Measurements from ENCODE around the gene MTCL1.
"Not testable (repeated sequence)": the region's sequence is repeated elsewhere in the genome, so short reads cannot be mapped to it uniquely, and the experiment has no call there.

MTCL1 gene

DNA sequence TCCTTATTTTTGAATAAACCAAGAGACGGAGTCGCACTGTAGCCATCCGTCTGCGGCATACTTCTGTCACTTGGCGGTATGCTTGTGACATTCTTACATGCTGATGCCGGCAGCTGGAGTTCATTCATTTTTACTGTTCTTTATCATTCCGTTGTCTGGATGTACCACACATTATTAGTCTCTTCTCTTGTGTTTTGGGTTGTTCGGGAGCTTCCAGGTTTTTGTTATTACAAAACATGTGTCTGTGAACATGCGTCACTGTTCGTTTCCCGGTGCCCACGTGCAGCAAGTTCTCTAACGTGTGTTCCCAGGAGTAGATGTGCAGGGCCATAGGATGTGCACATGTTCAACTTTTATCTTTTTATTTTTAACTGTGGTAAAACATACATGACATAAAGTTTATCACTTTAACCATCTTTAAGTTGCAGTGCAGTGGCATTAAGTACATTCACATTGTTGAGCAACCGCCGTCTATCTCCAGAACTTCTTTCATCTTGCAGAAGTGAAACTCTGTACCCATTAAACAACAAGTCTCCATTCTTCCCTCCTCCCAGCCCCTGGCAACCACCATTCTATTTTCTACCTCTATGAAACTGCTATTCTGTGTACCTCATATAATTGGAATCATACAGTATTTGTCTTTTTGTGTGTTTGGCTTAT lies 40.1 kb downstream of the MTCL1 start:
- no peak for DNase-seq

DNA sequence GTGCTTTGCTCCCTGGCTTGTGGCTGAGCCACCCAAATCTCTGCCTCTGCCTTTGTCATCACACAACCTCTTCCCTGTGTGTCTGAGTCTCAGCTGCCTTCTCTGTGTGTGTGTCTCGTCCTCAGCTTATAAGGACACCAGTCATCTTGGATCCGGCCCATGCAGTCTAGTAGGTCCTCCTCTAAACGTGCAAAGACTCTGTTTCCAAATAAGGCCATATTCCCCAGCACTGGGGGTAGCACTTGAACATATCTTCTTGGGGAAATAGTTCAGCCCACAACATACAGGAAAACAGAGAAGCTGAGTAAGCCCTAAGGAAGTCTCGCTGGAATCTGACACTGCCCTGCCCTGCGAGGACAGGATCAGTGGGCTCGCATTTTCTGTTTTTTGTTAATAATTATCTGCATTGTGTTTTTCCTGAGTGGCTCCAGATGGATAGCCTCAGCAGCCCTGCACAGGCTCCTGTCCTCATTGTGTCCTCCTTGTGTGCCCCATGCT lies 42.1 kb downstream of the MTCL1 start:
- DNase-seq = no peak

DNA sequence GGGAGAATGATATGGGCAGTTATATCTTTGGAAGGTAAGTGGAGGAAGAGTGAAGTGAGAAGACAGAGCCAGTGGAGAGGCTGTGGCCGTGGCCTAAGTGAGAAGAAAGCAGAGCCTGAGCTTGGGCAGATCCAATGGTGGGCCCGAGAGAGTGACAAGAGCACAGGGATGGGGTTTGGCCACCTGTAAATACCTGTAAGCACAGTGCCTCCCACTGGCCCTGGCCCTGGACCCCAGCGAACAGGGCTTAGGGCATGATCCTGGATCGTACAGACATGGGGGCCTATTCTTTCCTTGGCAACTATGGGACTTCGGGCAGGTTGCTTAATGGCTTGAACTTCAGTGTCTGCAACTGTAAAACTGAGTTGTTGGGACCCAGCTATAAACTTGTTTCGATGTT lies 44.1 kb downstream of the MTCL1 start:
- DNase-seq = no peak

DNA sequence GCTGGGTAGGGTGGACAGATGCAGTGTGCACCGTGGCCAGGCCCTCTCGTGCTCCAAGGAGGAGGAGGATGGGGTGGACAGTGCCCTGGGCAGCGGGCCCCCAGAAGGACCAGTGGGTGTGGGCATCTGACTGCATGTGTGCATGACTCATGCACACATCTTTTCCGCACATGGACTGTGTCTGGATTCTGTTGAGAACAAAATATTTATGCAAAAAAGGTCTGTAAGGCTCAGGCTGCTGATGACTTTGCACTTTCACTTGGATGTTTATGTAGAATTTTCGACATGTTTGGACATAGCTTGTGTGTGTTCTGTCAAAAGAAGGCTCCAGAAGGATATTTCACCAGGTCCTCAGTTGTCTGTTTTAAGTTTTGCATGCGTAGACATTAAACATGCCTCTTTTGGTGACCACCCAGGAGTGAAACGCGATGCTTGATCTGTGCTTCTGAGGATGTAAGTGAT lies 45.6 kb downstream of the MTCL1 start:
- no peak for DNase-seq

DNA sequence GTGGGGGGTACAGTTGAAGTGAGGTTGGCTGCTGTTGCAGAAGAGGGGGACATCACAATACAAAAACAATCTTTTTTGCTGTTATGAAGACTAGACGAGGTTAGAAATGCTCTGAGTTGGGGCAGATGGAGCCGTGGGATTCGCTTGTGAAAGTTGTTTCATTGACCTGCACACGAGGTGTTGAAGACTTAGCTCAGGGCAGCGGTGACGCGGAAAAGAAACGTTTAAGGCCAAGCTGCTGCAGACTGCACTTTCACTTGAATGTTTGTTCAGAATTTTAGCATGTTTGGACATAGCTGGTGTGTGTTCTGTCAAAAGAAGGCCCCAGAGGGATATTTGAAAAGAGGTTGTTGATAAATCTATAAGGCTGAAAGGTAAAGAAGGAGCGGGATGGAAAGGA lies 46.3 kb downstream of the MTCL1 start:
- no peak for DNase-seq

DNA sequence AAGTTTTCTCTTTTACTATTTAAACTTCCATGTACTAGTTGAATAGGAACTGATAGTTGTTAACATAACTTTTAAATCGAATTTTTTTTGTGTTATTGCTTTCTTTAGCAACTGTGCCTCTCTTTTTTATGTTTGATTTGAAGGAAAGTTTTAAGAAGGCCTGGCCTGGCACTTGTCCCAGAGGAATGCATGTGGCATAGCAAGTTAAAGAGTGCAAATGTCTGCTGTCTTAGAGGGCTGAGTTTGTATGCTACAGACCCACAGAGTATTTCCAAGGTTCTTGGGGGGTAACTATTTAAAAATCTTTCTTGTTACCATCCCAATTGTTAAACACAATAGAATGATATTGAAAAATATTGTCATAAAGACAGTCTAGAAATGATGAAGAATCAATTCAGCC lies 47.0 kb downstream of the MTCL1 start:
- DNase-seq = no peak

DNA sequence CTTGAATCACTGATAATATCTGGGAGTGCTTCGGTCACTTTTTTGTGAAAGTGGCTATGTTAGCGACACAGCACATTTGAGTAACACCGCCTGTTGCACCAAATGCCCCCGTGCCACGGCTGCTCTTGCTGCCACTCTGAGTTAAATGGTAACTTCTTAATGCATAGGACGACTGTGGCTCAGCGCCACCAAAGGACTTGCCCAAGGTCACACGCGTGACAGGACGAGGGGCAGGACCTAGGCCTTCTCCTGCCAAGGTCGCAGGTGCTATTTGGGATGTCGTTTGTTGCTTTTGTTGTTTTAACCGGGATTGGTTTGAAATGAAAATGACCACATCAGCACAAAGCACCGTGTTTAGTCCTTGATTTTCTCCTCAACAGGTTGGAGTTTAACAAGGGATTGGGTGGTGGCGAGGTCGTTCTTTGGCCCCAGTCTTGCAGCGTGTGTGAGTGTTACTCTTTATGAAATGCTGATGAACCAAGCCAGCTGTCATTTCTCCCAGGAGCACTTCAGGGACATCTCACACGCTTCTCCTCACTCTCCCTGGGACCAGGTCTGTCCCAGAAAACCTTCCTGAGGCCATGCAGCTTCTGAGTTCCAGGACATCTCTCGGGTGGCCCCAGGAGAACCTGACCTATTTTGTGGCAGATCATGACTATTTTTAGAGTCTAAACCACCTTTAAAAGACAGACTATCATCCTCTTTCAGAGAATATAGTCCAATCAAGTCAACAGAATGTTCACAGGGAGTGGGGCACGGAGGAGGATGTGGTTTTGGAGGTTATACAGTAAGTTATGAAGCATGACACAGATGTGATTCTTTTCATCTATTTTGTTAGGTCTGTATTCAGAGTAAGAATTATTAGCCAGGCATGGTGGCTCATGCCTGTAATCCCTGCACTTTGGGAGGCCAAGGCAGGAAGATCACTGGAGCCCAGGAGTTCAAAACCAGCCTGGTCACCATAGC lies 49.9 kb downstream of the MTCL1 start:
- DNase-seq = no peak

DNA sequence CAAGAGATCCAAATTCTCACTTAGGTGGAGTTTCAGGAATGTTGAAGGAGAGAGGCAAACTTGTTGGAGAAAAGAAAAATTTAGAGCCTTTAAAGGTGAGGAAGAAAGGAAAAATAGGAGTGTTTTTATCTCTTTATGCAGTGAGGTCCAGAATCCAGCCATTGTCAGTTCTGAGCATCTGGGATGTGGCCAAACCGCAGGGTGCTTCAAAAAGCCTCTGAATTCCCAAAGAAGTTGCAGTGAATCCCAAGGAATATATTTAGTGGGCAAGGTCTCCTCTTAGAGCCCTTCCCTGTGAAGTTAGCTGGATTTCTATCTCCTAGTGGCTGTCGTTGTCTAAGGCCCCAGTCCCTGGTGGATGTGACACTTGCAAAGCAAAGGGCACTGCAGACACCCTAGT lies 51.2 kb downstream of the MTCL1 start:
- DNase-seq = no peak

DNA sequence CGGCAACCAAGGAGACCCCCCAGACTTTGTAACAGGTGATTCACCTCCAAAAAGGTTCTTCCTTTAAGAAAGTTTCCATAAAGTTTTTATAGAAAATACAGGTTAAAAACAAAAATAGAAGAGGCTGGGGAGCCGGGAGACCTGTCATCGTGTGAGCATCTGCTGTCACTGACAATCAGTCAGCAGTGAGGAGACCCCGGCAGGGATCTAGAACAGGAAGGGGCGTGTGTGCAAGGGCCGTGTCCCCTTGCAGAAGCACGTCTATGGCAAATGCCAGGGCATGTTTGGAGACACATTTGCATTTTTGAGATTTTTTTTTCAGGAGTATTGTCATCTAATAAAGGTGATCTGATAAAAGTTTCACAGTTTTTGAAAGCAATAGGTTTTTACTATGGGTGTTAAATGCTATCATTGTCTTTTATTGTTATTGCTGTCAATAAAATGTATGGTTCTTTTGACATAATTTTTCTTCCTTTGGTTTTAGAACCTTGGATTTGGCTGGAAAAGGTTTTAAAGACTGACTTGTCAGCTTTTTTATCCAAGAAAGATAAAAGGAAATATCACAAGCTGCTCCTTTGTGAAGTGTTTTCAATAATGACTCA lies 52.1 kb downstream of the MTCL1 start:
- DNase-seq = no peak

DNA sequence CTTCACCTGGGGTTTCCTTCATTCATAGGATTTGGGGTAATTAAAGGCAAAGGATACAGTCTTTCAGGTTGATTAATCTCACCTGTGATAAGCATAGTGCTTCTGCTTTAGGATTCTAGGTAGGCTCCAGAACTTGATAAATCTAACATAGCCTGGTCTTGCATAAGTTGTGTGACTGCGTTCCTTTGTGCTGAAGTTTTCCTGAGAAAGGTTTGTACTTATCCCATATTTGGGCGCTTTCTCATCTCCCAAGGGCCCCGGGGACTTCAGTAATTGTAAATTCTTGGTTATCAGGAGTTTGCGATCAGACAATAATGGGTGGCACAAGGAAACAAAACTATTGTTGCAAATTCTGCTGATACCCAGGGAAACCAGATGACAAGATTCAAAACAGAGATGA lies 53.1 kb downstream of the MTCL1 start:
- DNase-seq = no peak

DNA sequence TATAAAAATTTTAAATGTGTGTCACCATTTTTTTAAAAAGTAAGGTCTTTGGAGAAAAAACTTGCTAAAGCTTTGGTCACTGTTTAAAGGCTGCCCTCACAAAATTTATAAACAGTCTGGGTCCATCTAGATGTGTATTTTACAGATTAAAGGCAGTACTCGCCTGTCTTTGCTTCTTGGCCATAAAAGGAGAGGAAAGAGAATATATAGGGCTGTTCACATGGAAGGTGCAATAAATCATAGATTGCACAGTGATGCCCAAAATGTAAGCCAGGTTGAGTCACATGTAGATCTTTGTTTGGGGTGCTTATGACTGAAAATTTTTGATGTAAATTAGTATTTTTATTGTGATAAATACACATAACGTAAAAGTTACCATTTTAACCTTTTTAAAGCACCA lies 55.6 kb downstream of the MTCL1 start:
- no peak for DNase-seq

DNA sequence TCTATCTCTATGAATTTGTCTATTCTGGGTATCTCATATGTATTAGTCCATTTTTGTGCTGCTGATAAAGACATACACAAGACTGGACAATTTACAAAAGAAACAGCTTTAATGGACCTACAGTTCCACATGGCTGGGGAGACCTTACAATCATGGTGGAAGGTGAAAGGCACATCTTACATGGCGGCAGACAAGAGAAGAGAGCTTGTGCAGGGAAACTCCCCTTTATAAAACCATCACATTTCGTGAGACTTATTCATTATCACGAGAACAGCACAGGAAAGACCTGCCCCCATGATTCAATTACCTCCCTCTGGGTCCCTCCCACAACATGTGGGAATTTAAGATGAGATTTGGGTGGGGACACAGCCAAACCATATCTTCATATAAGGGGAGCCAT lies 56.2 kb downstream of the MTCL1 start:
- not testable (repeated sequence) for DNase-seq

DNA sequence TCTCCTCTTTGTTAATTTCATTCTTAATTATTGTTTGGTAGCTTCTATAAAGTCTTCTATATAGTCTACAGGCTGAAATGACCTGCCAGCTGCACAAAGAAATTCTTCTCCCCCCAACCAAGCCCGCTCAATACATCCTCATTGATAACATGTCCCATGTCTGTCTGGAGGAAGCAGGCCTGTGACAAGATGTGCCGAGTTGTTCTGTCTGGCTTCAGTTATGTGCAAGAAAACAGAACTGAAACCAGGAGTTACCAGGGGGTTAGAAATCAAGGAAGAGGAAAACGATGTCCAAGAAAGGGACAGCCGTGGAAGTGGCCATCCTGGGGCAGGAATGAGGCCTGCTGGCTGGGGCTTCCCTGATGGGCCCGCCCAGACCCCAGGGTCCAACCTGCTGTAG lies 57.6 kb downstream of the MTCL1 start:
- no peak for DNase-seq

DNA sequence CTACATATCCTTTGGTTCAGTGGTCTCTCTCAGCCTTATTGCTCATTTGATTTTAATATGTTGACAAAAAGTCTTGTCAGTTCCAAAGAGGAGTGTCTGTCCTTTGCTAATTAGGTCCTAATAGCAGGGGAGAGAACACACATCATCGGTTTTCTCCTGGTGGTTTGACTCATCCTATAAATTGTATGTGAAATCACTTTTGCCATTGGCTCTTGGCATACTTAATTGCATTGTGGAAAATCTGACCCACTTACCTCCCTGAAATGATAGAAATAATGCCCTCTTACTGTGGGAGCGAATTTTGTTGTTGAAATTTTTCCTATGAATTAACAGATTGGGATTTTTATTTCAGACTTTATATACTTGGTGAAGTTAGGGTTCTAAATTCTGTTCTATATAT lies 58.3 kb downstream of the MTCL1 start:
- no peak for DNase-seq

DNA sequence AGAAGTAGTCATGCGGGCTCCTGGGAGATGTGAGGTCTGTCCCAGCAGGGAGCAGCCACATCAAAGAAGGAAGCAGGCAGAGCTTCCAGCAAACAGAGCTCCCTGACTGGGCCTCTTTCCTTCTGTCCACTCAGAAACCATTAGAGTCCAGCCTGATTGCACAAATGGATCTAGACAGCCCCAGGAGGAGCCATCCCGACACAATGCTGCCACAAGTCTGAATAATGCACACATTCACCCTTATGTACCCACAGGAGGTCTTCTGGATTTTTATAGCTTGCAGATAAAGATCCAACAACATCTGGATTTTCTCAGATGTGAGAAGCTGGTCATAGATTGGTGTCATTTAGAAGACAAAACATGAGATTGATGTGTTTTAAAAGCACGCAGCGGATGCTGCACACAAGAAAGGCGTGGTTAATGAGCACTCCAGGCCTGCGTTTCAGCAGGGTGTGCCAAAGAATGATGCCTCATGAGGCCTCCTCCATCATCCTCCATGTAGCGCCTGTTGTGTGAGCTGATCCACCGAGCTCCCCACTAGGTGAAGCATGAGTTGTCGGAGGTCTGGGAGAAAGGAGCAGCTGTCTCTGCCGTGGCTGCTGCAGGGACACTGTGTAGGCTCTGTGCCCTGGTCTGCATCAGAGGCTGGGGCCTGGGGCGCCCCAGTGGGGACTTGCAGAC lies 60.6 kb downstream of the MTCL1 start:
- DNase-seq = no peak

DNA sequence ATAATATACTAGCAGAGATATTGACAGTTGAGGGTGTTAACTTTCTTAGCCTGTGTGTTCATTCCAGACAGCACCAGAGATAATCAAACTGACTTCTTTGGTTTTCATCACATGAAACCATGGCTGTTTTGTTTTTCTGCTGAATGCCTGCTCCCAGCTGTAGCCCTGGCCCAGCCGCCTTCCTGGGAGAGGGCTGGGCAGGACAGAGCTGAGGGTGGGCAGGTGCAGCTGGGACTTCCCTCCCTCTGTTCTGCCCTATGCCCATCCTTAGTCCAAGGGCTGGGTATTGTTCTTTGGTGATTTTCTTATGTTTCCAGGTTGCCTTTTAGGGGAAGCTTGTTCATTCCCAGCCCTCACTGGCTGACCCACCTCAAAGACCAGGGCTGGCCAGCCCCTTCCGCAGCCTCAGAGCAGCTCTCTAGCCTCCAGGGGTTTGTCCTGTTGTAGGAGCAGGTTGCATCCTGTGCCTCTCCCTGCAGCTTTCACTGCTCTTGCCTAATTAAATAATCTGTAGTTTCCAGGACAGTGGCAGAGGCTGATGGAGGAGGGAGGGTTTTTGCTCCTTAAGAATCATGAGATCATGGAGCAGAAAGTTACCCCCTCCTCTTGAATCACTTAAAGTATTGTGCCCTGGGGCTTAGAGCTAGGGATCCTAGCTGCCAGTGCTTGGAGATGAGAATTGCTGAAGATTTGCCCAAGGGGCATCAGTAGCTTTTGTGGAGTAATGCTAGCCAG lies 61.4 kb downstream of the MTCL1 start:
- no peak for DNase-seq

DNA sequence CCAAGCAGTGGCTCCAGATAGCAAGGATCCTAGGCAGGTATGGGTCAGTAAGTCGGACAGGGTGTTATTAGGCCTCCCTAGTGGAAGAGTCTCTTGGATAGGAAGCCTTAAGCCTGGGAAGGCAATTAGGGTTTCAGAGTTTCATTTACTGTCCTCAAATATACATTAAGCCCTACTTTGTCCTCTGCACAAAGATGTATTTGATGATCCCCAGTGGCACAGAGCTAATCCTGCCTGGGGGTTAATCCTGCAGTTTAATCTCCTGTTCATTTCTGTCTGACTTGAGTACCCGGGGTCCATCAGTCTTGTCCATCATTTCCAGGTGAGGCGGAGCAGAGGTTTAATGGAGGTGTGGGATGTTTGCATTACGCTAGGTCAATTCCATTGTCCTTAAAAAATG lies 62.0 kb downstream of the MTCL1 start:
- no peak for DNase-seq

DNA sequence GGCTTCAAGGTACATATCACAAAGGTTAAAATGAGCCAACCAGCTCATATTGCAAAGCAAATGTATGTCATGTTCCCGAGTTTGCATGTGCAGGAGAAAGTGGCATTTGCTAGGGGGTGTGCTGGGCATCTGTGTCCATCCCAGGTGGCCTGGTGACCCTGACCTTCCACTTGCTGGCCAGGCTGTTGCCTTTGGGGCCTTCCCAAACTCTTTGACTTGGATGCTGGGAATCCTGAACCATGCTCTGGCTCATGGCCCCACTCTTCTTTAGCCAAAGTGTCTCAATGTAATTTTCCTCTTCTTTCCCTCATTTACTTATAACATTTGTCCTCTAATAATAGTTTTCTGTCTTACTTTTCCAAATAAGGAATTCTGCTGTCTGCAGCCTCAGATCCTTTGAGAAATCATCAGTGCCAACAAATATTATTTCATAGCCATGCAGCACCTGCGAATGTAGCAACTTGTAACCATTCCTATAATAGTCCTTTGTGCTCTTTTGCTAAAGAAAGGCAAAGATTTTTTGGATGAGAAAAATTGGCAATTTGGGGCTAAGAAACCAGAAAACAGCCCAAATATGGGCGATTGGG lies 64.2 kb downstream of the MTCL1 start:
- no peak for DNase-seq

DNA sequence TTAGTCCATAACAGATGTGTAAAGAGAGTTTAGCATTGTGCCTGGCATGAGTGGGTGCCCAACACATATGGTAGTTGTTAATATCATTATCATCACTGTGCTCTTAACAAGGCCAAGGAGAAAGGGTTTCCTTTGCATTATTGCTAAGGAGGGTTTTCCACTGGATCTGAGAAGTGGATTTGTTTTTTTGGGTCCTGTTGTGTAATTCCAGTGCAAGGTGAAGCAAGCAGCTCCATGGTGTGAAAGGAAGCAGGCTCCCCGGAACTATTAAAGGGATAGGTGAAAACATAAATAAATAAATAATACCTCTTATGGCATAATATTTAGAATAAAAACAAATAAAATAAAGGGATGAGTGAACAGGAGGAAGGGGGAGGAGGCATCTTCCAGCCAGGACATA lies 65.3 kb downstream of the MTCL1 start:
- no peak for DNase-seq

DNA sequence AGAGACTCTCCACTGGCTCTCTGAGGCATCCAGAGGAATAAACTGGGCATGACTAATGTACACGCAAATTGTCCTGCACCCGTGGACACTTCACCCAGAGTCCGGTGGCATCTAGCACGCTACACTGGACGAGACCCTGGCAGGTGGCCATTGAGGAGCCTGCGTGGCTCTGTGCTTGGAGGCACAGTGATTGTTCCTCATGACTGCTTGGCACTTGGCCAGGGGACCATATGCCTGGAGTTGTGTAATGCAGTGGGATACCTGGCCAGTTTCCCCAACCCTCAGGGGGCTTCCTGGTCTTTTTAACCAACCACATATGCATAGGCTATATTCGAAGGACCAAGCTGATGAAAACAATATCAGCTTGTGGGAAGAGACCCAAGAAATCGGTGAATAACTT lies 66.6 kb downstream of the MTCL1 start:
- DNase-seq = no peak

DNA sequence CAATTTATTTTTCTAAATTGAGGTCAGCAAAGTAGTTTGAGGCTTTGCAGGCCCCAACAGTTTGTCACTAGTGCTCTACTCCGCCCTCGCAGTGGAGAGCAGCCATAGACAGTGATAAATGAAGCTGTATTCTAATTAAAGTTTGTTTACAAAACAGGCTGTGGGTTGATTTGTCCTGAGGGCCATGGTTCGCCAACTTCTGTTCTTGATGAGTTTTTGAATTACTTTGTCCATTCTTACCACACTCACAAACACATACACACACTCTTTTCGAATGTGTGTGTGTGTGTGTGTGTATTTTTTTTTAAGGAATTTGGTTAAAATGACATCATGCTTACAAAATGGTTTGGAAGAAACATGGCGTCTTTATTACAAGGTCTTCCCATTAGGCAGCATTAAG lies 68.6 kb downstream of the MTCL1 start:
- no peak for DNase-seq

Measured in 8988T (cell line).